ENCODE results near the gene FAM216A.

DNA sequence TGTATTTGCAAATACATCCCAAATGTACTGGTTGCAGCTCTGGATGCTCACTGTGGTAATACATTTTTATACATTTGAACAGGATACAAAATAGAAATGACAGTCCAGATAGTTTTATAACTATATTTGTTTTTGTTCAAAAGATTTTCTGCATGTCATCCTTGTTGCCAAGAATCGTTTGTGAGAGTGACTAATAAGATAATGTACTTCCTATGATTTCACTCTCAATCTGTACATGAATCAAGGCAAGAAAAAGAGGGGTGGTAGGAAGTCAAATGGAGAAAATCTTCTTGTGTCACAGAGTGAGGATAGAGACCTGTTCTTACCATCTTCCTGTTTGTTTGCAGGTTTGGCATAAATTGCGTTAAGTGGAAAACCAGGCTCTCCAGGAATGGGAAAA lies 32.4 kb upstream of the FAM216A start:
- TF ChIP-seq, protein P1, sequence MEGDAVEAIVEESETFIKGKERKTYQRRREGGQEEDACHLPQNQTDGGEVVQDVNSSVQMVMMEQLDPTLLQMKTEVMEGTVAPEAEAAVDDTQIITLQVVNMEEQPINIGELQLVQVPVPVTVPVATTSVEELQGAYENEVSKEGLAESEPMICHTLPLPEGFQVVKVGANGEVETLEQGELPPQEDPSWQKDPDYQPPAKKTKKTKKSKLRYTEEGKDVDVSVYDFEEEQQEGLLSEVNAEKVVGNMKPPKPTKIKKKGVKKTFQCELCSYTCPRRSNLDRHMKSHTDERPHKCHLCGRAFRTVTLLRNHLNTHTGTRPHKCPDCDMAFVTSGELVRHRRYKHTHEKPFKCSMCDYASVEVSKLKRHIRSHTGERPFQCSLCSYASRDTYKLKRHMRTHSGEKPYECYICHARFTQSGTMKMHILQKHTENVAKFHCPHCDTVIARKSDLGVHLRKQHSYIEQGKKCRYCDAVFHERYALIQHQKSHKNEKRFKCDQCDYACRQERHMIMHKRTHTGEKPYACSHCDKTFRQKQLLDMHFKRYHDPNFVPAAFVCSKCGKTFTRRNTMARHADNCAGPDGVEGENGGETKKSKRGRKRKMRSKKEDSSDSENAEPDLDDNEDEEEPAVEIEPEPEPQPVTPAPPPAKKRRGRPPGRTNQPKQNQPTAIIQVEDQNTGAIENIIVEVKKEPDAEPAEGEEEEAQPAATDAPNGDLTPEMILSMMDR (IDR thresholded peaks at IDR 0.05), result no peak
- TF ChIP-seq POLR2AphosphoS5 (IDR thresholded peaks at IDR 0.05) (no peak), POLR2A (IDR thresholded peaks at IDR 0.05) (no peak), EP300 (IDR thresholded peaks at IDR 0.05) (no peak)
